Activated CD4-positive, CD25-positive, alpha-beta regulatory T cell (primary cell): ENCODE measurements around the gene TCEA3.

Experiments
- DNase-seq, 4 experiments: peaks; one replicate each; lab custom pipeline; 2025; lab: John Stamatoyannopoulos, UW

TCEA3 gene

GRCh38 chr1:23446661-23447310 is 22.2 kb upstream of the TCEA3 start:
- no peak for DNase-seq

GRCh38 chr1:23444596-23445390 is 20.2 kb upstream of the TCEA3 start:
- DNase-seq: no peak

DNA sequence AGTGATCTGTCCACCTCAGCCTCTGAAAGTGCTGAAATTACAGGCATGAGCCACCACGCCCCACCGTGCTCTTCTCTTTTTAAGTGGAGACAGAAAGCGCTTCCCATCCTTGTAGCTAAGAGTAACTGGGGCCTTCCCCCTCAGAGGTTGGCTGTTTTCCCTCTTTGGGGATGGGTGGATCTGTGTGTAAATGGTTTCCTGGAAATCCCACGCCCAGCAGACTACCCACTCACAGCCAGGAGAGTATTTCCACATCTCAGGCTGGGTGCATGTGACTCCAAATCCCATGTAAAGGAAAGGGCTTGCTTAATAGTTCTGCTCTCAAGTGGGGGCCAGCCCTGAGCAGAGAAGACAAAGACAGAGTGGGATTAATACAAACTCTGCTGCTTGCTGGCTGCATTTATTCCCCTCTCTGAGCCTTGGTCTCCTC is 19.6 kb upstream of the TCEA3 start:
- no peak for DNase-seq

GRCh38 chr1:23442751-23443150 is 18.2 kb upstream of the TCEA3 start:
- DNase-seq: no peak

DNA sequence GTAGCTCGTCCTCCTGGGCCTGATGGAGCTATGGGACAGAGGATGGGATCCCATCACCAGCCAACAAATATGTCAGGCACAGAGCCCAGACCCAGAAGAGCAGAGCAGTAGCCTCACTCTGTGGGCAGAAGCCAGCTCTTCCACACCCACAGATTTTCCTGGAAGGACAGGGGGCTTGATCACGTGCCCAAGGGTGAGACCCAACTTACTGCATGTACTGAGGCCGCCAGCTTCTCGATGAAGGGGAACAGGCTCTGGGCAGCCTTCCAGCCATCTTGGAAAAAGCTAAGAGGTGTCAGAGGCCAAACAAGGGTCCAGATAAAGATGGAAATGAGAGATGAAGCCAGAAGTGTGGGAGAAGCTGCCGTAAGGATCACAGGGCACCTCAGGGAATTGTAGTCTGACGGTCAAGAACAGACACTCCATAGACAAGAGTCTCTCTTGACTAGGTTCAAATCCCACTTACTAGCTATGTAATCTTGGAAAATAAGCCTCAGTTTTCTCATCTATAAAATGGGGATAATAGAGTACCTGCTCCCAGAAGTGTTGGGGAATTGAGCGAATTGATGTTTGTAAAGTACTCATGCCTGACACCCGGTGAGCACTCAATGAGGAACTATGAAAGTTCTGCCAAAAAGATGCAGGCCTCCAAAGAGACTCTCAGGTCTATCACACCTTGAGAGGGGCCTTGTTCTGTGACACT is 17.0 kb upstream of the TCEA3 start:
- DNase-seq: no peak

- DNase-seq: no peak
Observed at GRCh38 chr1:23438545-23438944, 14.0 kb upstream of the TCEA3 start.

- DNase-seq: no peak
Observed at GRCh38 chr1:23437355-23437664, 12.8 kb upstream of the TCEA3 start.

DNA sequence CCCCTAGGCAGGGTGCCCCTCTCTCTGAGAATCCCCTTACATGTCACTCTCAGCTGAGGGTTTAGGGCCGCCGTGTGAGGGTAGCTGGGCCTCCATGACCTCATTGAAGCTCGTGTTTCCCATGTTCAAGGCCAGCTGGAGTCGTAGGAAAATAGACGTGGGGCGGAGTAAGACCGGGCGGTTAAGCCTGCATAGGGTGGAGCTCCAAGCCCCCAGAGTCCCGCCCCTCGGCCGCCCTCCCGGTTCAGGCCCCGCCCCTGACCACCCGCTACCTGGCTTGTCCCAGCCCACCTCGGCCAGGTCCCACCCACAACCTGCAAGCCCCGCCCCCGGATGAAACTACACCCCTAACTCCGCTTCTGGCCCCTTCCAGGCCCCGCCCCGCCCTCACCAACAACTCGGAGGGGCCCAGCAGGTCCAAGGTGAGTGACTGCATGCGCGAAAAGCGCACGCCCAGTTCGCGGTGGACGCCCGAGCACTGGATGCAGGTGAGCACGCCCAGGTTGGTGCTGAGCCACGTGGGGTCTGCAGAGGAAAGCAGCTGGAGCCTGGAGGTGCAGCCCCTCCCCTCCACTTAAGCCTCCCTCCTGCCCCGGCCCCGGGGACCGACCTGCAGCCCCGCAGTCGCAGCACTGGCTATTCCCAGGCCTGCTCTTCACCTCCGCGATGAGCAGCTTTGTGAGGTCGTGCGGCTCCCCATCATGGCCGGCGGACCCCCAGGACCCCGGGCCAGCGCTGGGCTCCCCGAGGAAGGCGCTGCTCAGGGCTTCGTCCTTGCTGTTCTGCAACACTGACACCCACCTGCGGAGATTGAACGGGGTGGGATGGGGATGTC is 12.2 kb upstream of the TCEA3 start:
- no peak for DNase-seq

DNA sequence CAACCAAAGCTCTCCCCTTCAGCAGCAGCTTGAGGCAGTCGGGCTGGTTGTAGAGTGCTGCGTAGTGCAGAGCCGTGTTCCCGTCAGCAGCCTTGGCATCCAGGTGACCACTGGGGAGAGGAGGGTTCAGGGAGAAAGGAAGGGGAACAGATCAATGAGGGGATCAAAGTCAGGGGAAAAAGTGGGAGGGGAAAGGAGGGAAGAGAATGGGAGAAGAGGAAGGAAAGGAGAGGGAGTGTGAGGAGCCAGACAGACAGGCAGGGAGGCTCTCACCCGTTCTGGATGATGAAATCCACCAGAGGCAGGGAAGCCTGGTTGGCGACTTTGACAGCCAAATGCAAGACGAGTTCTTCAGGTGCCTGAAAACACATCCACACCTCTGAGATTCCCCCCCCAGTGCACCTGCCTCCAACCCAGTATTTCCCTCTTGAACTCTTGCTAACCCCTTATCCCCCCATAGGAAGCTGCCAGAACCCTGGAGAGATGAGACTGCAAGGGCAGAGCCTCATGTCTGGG is 9.8 kb upstream of the TCEA3 start:
- DNase-seq: no peak

DNA sequence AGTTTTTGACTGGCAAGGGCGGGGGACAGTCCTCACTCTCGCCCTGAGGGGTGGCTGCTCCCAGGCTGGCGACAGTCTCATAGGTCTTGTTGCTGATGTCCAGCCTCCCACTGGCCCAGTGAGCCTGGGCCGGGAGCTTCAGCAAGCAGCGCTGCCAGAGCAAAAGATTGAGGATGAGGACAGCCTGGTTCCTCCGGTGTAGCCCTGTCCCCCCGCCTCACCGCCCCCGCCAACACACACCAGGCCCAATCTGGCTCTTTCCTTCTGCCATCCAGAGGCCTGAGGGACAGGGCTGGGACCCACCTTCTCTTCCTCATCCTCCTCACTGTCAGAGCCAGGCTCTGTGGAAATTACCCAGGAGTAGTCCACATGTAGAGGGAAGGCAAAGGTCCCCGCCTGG is 8.6 kb upstream of the TCEA3 start:
- no peak for DNase-seq

DNA sequence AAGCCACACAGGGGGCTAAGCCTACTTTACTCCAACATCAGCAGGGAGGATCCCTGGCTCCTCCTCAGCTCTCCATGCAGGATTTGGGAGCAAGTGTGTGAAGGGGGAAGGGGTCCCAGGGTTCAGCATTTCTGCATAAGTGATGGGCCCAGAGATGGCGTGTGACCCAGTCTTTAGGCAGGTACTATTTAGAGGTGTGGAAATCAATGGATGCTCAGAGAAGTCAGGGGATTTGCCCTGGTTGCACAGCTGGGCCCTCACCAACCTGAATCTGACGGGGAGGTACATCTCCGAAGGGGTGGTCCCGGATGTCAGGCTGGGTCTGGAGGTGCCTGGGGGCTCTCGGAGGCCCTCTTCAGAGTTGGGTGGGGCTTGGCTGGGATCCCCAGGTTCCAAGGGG is 6.9 kb upstream of the TCEA3 start:
- DNase-seq: no peak

DNA sequence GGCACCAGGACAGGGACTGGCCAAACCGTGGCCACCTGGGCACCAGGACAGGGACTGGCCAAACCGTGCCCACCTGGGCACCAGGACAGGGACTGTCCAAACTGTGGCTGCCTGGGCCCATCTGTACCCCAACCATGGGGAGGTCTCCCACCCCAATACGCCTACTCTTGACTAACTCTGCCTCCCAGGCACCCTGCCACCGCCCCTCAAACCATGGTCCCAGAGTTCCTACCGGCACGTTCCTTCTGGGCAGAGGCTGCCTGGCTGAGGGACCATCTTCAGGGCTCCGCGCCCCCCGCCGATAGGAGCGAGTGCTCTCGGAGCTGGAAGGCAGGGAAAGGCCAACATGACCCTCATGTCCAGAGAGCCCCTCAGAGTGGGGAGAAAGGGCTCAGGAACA is 6.3 kb upstream of the TCEA3 start:
- DNase-seq: no peak

DNA sequence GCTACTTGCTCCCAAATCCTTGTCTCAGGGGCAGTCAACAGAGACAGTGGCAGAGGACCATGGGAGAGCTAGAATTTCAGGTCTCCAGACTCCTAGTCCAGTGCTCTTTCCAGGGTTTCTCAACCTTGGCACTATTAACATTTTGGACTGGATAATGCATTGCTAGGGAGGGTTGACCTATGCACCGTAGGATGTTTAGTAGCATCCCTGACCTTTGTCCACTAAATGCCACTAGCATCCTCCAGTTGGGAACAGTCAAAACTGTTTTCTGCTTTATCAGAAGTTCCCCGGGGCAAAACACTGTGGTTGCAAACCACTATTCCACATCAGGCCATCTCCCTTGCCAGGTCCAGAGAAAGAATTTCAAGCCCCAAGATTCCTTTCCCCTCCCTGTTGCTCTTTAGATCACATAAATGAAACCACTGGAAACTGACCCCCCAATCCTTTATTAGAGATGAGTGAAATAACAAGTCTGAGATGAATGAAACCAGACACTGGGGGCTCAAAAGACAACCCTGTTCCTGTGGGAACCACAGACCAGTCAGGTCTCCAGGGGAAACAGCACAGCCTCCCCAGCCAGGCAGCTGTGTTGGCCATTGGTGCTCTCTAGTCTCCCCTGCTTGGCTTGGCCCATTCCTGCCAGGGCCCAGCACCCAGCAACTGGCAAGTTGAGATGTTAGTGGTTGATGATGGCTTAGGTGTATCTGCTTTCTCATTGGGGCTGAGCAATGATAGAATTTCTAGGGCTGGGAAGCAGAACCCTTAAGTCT is 3.8 kb upstream of the TCEA3 start:
- no peak for DNase-seq

GRCh38 chr1:23427550-23427949 is 3.0 kb upstream of the TCEA3 start:
- no peak for DNase-seq

DNA sequence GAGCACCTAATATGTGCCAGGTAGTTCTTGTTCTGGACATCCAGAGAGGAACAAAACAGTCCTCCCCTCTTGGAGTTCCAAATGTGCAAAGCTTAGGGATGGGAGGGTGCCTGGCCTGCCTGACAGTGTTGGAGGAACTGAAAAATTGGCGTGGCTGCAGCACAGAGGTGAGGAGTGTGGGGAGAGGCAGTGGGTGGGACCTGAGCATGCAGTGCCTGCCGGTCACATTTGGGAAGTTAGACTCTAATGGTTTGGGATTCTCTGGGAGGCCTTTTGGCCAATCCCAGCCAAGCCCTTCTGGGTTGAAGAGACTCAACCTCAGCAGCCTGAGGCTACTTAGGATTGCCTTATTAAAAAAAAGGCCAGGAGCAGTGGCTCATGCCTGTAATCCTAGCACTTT is 2.3 kb upstream of the TCEA3 start:
- no peak for DNase-seq

GRCh38 chr1:23425193-23425494 is 596 bp upstream of the TCEA3 start:
- DNase-seq: no peak

DNA sequence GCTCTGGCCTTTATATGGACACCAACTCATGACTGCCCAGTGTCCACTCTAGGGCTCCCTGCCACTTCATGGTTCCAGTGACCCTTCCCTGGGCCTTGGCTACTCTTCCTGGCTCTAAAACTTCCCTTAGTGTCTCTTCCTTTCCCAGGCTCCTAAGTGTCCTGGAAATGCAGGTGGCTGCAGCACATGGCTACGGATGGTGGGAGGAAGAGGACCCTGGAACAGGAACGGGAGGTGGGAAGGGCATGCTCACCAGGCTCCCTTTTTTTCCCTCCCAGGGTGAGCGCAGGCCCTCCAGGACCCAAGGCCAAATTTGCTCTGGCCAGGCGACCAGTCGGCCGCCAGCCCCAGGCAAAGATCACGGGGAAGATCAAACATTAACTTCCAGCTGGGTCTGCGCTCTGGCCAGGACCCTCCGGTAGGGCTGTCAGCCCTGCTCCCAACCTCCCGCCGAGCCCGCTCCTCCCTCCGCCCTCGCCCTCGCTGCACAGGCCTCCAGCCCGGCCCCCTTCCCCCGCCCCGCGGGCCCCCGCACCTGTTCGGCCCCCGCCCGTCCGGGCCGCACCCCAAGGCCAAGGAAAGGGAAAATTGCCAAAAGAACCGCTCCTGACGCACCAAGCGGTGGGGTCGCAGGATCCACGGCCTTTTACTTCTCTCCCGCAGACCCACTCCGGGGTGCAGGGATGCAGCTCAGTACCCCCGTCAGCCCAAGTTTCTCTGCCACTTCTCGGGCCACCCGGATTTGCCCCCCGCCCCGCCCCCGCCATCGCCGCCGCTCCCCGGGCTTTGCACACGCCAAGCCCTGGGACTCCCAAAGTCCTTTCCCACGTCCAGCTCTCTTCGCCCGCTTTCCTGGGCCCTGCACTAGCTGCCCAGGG is 894 bp downstream of the TCEA3 start:
- no peak for DNase-seq

DNA sequence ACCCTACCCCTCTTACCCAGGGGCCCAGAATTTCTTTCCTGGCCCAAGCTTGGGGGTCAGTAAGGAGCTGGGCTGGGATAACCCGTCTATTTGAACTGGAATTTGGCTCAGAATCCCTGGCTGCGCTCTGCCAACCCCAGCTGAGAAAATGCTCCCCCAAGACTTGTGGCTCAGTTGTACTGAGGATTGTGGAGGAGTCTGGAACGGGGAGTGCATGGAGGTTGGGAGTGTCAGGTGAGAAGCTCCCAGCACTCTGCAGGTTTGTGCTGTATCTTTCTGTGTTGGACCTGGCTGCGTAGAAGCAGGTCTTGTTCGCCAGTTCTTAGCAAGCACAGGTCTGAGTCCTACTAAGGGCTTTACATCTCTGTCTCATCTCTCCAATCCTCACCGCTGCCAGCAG is 1.6 kb downstream of the TCEA3 start:
- no peak for DNase-seq

GRCh38 chr1:23422241-23422877 is 2.2 kb downstream of the TCEA3 start:
- DNase-seq: peak in 3 of 4 experiments; percentile 9 to 29 (median 29)

DNA sequence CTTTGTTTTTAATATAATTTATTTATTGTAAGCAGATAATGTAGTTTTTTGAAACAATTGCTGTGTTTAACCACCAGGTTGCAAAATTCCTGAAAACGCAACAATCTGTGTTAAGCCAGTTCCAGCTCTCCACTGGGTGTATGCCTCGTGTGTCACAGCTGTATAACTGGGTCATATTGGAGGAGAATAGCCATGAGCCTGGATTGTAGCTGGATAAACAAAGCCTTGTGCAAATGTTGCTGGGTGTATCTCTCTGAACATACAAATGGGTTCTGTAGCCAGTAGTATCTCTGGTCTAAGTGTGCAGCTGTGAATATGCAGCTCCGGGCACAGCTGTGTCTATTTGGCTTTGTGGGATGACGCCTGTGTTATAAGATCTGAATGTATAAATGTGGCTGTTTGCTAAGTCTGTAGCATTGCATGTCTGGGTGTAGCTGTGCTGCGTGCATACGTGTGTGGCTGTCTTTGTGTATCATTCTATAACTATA is 2.8 kb downstream of the TCEA3 start:
- no peak for DNase-seq
